Esophagus squamous epithelium (tissue), 4 donors: Measurements from ENCODE around the gene CCDC38.

ENCODE experiments used
- CTCF ChIP-seq, 6 experiments: fragments of 450-650 bp in 4 of 6; fragments of 200-600 bp in 2 of 6; sonication (generic) in 2 of 6; IDR thresholded peaks; one replicate each; pipeline ENCODE4 v1.5.1; 2016 to 2019; ENCODE audit warnings: antibody characterized with exemption in 6 of 6, mild to moderate bottlenecking in 4 of 6, moderate library complexity in 4 of 6
- POLR2A ChIP-seq, 4 donors: fragments of 450-650 bp; IDR thresholded peaks; one replicate each; pipeline ENCODE4 v1.6.1; 2017; ENCODE audit warnings: antibody characterized with exemption in 4 of 4, mild to moderate bottlenecking in 4 of 4, moderate library complexity in 3 of 4

DNA sequence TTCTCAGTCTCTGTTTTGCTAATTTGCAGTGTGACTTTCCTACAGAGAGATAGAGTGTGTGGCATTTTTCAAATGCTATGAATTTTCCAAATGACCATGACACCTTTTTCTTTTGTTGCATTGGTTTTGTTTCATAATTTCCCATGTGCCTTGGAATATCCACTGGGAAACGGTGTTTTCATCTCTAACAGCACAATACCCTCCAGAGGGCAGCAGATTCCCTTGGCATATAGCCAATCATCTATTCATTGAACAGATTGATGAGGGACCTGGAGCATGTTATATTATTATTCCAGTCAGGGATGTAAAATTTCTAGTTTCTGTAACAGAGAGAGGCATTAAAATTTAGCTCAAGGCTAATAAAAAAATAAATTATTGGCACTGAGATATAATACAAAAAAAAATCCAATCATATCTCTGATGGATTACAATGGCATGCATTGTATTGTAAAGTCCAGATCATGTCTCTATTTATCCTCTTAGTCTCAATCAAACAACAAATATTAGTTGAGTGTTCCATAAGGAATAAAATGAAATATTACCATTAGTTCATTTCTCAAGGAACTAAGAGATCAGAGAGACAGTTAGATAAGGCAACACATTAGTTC, 122.2 kb downstream of the CCDC38 start:
- TF ChIP-seq CTCF (IDR thresholded peaks at IDR 0.05) (peak in 5 of 6 experiments; percentile 40 to 65 (median 49)), POLR2A (IDR thresholded peaks at IDR 0.05) (no peak)
